HK-2 (cell line): ENCODE measurements around the gene MAIP1.
"Not testable (repeated sequence)": the region's sequence is repeated elsewhere in the genome, so short reads cannot be mapped to it uniquely, and the experiment has no call there.

Experiments used
- DNase-seq: peaks from one replicate; pipeline ENCODE4 v3.0.0-alpha.2; 2018; ENCODE audit not compliant: unreplicated experiment

MAIP1 gene

GRCh38 chr2:199955339-199956061 lies at the start of gene MAIP1, which contains the start of gene TYW5:
Gene MAIP1 (plus strand): TSS chr2:199955582. CDS start chr2:199955799, 217 bp downstream.
Gene TYW5 (minus strand): TSS chr2:199955491. CDS start chr2:199955470, 21 bp downstream.
- DNase-seq = peak; percentile 88

- DNase-seq = no peak
Measured at GRCh38 chr2:199907008-199907714, 48.2 kb upstream of the MAIP1 start.

- DNase-seq = no peak
Measured at GRCh38 chr2:199910338-199911051, 44.9 kb upstream of the MAIP1 start.

- peak; percentile 99 for DNase-seq
Measured at GRCh38 chr2:199911052-199911876, 44.1 kb upstream of the MAIP1 start, which contains the start of gene C2orf69. Gene C2orf69 (plus strand): TSS chr2:199911293. CDS start chr2:199911439, 146 bp downstream.

GRCh38 chr2:199911877-199912161 lies 43.6 kb upstream of the MAIP1 start:
- DNase-seq = no peak

GRCh38 chr2:199912553-199913114 lies 42.7 kb upstream of the MAIP1 start:
- not testable (repeated sequence) for DNase-seq

- DNase-seq = no peak
Measured at GRCh38 chr2:199914372-199914958, 40.9 kb upstream of the MAIP1 start.

GRCh38 chr2:199916980-199917379 lies 38.4 kb upstream of the MAIP1 start:
- DNase-seq = no peak

- DNase-seq = no peak
Measured at GRCh38 chr2:199922856-199923255, 32.5 kb upstream of the MAIP1 start.

GRCh38 chr2:199923924-199924323 lies 31.5 kb upstream of the MAIP1 start:
- DNase-seq = no peak

- no peak for DNase-seq
Measured at GRCh38 chr2:199926806-199927205, 28.6 kb upstream of the MAIP1 start.

- no peak for DNase-seq
Measured at GRCh38 chr2:199928226-199928625, 27.2 kb upstream of the MAIP1 start.

- no peak for DNase-seq
Measured at GRCh38 chr2:199928626-199929025, 26.8 kb upstream of the MAIP1 start.

- no peak for DNase-seq
Measured at GRCh38 chr2:199929262-199929661, 26.1 kb upstream of the MAIP1 start.

GRCh38 chr2:199932312-199932855 lies 23.0 kb upstream of the MAIP1 start:
- no peak for DNase-seq

GRCh38 chr2:199933466-199933865 lies 21.9 kb upstream of the MAIP1 start:
- no peak for DNase-seq

GRCh38 chr2:199936554-199936953 lies 18.8 kb upstream of the MAIP1 start:
- no peak for DNase-seq

- no peak for DNase-seq
Measured at GRCh38 chr2:199940373-199940772, 15.0 kb upstream of the MAIP1 start.

- DNase-seq = no peak
Measured at GRCh38 chr2:199943373-199943772, 12.0 kb upstream of the MAIP1 start.

- DNase-seq = no peak
Measured at GRCh38 chr2:199946196-199946595, 9.2 kb upstream of the MAIP1 start.

- no peak for DNase-seq
Measured at GRCh38 chr2:199946836-199947235, 8.5 kb upstream of the MAIP1 start.
